Osteoblast (primary cell): Measurements from ENCODE around the gene KAZN. TPM values are rescaled to one million over a fixed set of nuclear protein-coding genes. Genes with fewer than 3 reads are reported as not detected.

Experiments
- DNase-seq: peaks from one replicate; pipeline ENCODE4 v3.0.0; 2011; ENCODE audit warnings: low spot score, mixed read lengths; ENCODE audit not compliant: insufficient read length; ENCODE audit errors: missing footprints
- H2AFZ ChIP-seq: 2 replicates; pipeline ENCODE4 v1.6.0; 2011; ENCODE audit warnings: mild to moderate bottlenecking, low read length
- H3K27ac ChIP-seq: 2 replicates; pipeline ENCODE4 v1.5.1; 2011; ENCODE audit warnings: mild to moderate bottlenecking, low read depth, low read length, moderate library complexity
- H3K27me3 ChIP-seq: 2 replicates; pipeline ENCODE4 v1.6.0; 2012; ENCODE audit warnings: mild to moderate bottlenecking, control low read depth, inconsistent platforms, low read length, moderate library complexity; ENCODE audit not compliant: insufficient read depth
- H3K36me3 ChIP-seq: 2 replicates; pipeline ENCODE4 v1.5.1; 2011; ENCODE audit warnings: mild to moderate bottlenecking, low read length, control low read depth, moderate library complexity; ENCODE audit not compliant: insufficient read depth
- H3K4me1 ChIP-seq: 2 replicates; pipeline ENCODE4 v1.5.1; 2011; ENCODE audit warnings: mild to moderate bottlenecking, low read length, control low read depth, moderate library complexity; ENCODE audit not compliant: insufficient read depth
- H3K4me2 ChIP-seq: 2 replicates; pipeline ENCODE4 v1.6.0; 2011; ENCODE audit warnings: mild to moderate bottlenecking, low read length; ENCODE audit not compliant: insufficient read depth
- H3K4me3 ChIP-seq: fragments of 200-600 bp; sonication (generic); 3 replicates; pipeline ENCODE4 v1.5.1; 2012; ENCODE audit warnings: mild to moderate bottlenecking, low read length, inconsistent platforms; ENCODE audit not compliant: insufficient read depth
- H3K79me2 ChIP-seq: 2 replicates; pipeline ENCODE4 v1.6.0; 2012; ENCODE audit warnings: mild to moderate bottlenecking, low read length, control low read depth, inconsistent platforms; ENCODE audit not compliant: insufficient read depth
- H3K9me3 ChIP-seq: 2 replicates; pipeline ENCODE4 v1.5.1; 2011; ENCODE audit warnings: low read depth, low read length, control low read depth
- H4K20me1 ChIP-seq: 2 replicates; pipeline ENCODE4 v1.6.0; 2012; ENCODE audit warnings: mild to moderate bottlenecking, low read length, control low read depth; ENCODE audit not compliant: insufficient read depth
- CTCF ChIP-seq: IDR thresholded peaks from 2 replicates; pipeline ENCODE4 v1.5.1; 2011; ENCODE audit warnings: mild to moderate bottlenecking, low read depth, low read length, moderate library complexity; ENCODE audit errors: extremely low read depth
- total RNA-seq: library from RNA; depleted of rRNA; stranded (reverse); fragments of >200 nt; gene quantifications from 2 replicates; pipeline ENCODE4 v1.2.3, GENCODE V29; 2012

The KAZN gene
- total RNA-seq, 1 donor: 9.0 TPM

GRCh38 chr1:14844356-14844755 is 245.9 kb downstream of the KAZN start:
- Histone ChIP-seq H3K4me3 (no peak overlapping the region), H3K79me2 (no peaks in the 10 kb centered on the region), H3K4me1 (no peaks in the 10 kb centered on the region), H3K27me3 (no peaks in the 10 kb centered on the region), H2AFZ (no peak overlapping the region), H3K36me3 (no peaks in the 10 kb centered on the region), H4K20me1 (no peaks in the 10 kb centered on the region), H3K27ac (no peak overlapping the region), H3K9me3 (peaks cover 10% of the 10 kb centered on the region), H3K4me2 (no peak overlapping the region)
- no peak for DNase-seq
- no peak for TF ChIP-seq CTCF

GRCh38 chr1:14844923-14845617 is 246.6 kb downstream of the KAZN start:
- TF ChIP-seq CTCF: no peak
- peaks cover 10% of the 10 kb centered on the region for H3K9me3 ChIP-seq
- no peak overlapping the region for H3K27ac ChIP-seq
- H3K4me3 ChIP-seq: no peak overlapping the region
- no peak overlapping the region for H3K4me2 ChIP-seq
- H3K79me2 ChIP-seq: no peaks in the 10 kb centered on the region
- H2AFZ ChIP-seq: no peak overlapping the region
- no peaks in the 10 kb centered on the region for H4K20me1 ChIP-seq
- DNase-seq: no peak
- no peaks in the 10 kb centered on the region for H3K36me3 ChIP-seq
- no peaks in the 10 kb centered on the region for H3K4me1 ChIP-seq
- no peaks in the 10 kb centered on the region for H3K27me3 ChIP-seq

GRCh38 chr1:14845851-14846250 is 247.4 kb downstream of the KAZN start:
- no peak for DNase-seq
- Histone ChIP-seq H3K4me3 (no peak overlapping the region), H3K9me3 (peaks cover 10% of the 10 kb centered on the region), H2AFZ (no peak overlapping the region), H3K4me1 (no peaks in the 10 kb centered on the region), H3K27ac (no peak overlapping the region), H3K27me3 (no peaks in the 10 kb centered on the region), H3K36me3 (no peaks in the 10 kb centered on the region), H3K4me2 (no peak overlapping the region), H4K20me1 (no peaks in the 10 kb centered on the region), H3K79me2 (no peaks in the 10 kb centered on the region)
- TF ChIP-seq CTCF: no peak

- Histone ChIP-seq H3K79me2 (no peaks in the 10 kb centered on the region), H3K9me3 (peaks cover 7% of the 10 kb centered on the region), H3K4me2 (no peak overlapping the region), H3K4me1 (no peaks in the 10 kb centered on the region), H3K36me3 (no peaks in the 10 kb centered on the region), H3K27ac (no peak overlapping the region), H3K27me3 (no peaks in the 10 kb centered on the region), H2AFZ (no peak overlapping the region), H3K4me3 (no peak overlapping the region), H4K20me1 (no peaks in the 10 kb centered on the region)
- no peak for DNase-seq
- no peak for TF ChIP-seq CTCF
Measured at GRCh38 chr1:14846688-14847087, 248.2 kb downstream of the KAZN start.
